H1 (cell line): ENCODE results near the gene PROCR. TPM values are rescaled to one million over a fixed set of nuclear protein-coding genes. Genes with fewer than 3 reads are reported as not detected.

Source experiments
- ATF3 ChIP-seq: IDR thresholded peaks from 2 replicates; pipeline ENCODE4 v1.6.1; 2011; ENCODE audit warnings: low read depth, mild to moderate bottlenecking, low read length; ENCODE audit not compliant: insufficient read depth
- BACH1 ChIP-seq: IDR thresholded peaks from 2 replicates; pipeline ENCODE4 v1.6.1; 2012; ENCODE audit warnings: low read length, improper control_type of control experiment
- CHD1 ChIP-seq: IDR thresholded peaks from 2 replicates; pipeline ENCODE4 v1.6.1; 2012; ENCODE audit warnings: low read depth, low read length, improper control_type of control experiment
- KDM1A ChIP-seq: fragments of 200-600, 300-600 bp; sonication (generic); IDR thresholded peaks from 2 replicates; pipeline ENCODE4 v1.7.1; 2016; ENCODE audit warnings: mild to moderate bottlenecking, low read length, borderline replicate concordance
- NANOG ChIP-seq: IDR thresholded peaks from 2 replicates; pipeline ENCODE4 v1.6.1; 2011; ENCODE audit warnings: low read length, low read depth, mild to moderate bottlenecking, inconsistent platforms; ENCODE audit not compliant: insufficient read depth, poor library complexity, severe bottlenecking
- RXRA ChIP-seq: IDR thresholded peaks from 2 replicates; pipeline ENCODE4 v1.6.1; 2011; ENCODE audit warnings: low read depth, mild to moderate bottlenecking, low read length, moderate library complexity; ENCODE audit not compliant: insufficient read depth
- SP2 ChIP-seq: IDR thresholded peaks from 2 replicates; pipeline ENCODE4 v1.6.1; 2012; ENCODE audit warnings: mild to moderate bottlenecking, low read length, inconsistent platforms
- SP4 ChIP-seq: IDR thresholded peaks from 2 replicates; pipeline ENCODE4 v1.6.1; 2012; ENCODE audit warnings: low read length, inconsistent platforms
- SRF ChIP-seq: IDR thresholded peaks from 2 replicates; pipeline ENCODE4 v1.6.1; 2011; ENCODE audit warnings: mild to moderate bottlenecking, low read depth, low read length, moderate library complexity
- USF2 ChIP-seq: IDR thresholded peaks from 2 replicates; pipeline ENCODE4 v1.6.1; 2011; ENCODE audit warnings: low read length, improper control_type of control experiment
- YY1 ChIP-seq: IDR thresholded peaks from 2 replicates; pipeline ENCODE4 v1.6.1; 2011; ENCODE audit warnings: low read depth, mild to moderate bottlenecking, low read length
- polyA plus RNA-seq, 7 experiments: library from polyadenylated mRNA; depleted of rRNA in 3 of 7; stranded (reverse) in 5 of 7; unstranded in 2 of 7; fragments of >200 nt in 5 of 7; fragments of 200-250 nt in 2 of 7; gene quantifications; 1 replicate in 5 of 7; 2 replicates in 1 of 7; 4 replicates in 1 of 7; pipeline versions ENCODE4 v1.2.1 to v1.2.3, GENCODE V29; 2011 to 2013; ENCODE audit warnings: missing spikeins in 2 of 7, mixed read lengths in 2 of 7
- total RNA-seq: library from RNA; stranded (reverse); fragmentation: NEBNext Ultra II Directional; extraction: Animal tissue kit (Norgen Biotek cat#: 25700); gene quantifications from 2 replicates; pipeline ENCODE4 v1.2.1, GENCODE V29; 2021

The PROCR gene
- total and polyA plus RNA-seq, 2 of the 8 experiments (the other 6 are each of a cell fraction or from before 2014, with no cell fraction given) = 21.3 to 42.9 TPM

GRCh38 chr20:35174458-35175216 is 2.8 kb downstream of the PROCR start (continued):
- TF ChIP-seq SRF (no peak), SP4 (no peak), USF2 (no peak), SP2 (no peak), NANOG (no peak), ATF3 (no peak), RXRA (no peak), CHD1 (no peak), BACH1 (no peak), YY1 (no peak), KDM1A (no peak)
